LNCAP (cell line): ENCODE measurements around the gene MKX.

Experiments used
- TF ChIP-seq, protein P1 (sequence below): fragments of 450-650 bp; IDR thresholded peaks from 2 replicates; pipeline ENCODE4 v1.5.1; 2017; ENCODE audit warnings: mild to moderate bottlenecking

The MKX gene

DNA sequence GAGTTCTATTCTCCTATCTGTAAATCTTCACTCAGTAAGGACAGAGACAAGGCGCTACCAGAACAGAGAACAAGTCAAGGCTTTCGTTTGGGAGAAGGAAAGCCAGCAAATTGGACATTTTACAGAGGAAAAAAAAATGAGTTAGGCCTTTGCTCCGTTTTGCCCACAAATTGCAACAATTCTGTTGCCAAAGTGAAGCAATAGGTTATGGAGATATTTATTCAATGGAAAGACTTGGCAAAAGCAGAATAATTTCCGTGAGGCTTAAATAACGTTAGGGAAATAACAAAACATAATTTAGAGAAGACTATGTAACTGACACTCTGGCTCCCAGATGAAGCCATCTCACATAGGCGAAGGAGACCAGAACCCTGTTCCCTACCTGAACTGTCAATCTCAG, 67.5 kb downstream of the MKX start:
- TF ChIP-seq, protein P1, sequence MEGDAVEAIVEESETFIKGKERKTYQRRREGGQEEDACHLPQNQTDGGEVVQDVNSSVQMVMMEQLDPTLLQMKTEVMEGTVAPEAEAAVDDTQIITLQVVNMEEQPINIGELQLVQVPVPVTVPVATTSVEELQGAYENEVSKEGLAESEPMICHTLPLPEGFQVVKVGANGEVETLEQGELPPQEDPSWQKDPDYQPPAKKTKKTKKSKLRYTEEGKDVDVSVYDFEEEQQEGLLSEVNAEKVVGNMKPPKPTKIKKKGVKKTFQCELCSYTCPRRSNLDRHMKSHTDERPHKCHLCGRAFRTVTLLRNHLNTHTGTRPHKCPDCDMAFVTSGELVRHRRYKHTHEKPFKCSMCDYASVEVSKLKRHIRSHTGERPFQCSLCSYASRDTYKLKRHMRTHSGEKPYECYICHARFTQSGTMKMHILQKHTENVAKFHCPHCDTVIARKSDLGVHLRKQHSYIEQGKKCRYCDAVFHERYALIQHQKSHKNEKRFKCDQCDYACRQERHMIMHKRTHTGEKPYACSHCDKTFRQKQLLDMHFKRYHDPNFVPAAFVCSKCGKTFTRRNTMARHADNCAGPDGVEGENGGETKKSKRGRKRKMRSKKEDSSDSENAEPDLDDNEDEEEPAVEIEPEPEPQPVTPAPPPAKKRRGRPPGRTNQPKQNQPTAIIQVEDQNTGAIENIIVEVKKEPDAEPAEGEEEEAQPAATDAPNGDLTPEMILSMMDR: no peak

- TF ChIP-seq, protein P1: no peak
Measured at GRCh38 chr10:27673065-27673464, 72.6 kb downstream of the MKX start.

DNA sequence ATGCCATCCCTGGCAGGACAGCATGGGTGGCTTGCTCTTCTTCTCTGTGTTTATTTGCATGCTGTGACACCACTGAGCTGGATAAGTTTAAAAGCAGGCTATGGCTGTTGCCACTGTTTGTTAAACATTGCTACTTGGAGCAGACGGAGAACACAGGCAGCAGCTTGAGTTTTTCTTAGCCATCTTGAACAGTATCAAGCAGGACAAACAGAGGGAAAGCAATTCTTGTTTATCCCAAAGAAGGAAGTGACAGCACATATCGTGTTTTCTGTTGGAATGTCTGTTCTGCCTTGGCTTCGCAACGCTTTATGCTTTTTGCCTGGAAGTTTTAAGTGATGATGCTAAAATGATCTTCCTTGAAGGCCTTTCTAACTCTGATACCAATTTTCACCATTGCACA, 73.8 kb downstream of the MKX start:
- TF ChIP-seq, protein P1: no peak

- TF ChIP-seq, protein P1: no peak
Measured at GRCh38 chr10:27664461-27664860, 81.2 kb downstream of the MKX start.

- TF ChIP-seq, protein P1: no peak
Measured at GRCh38 chr10:27663621-27664020, 82.0 kb downstream of the MKX start.

GRCh38 chr10:27661514-27662286, 83.9 kb downstream of the MKX start:
- TF ChIP-seq, protein P1: no peak

- TF ChIP-seq, protein P1: no peak
Measured at GRCh38 chr10:27660711-27661110, 84.9 kb downstream of the MKX start.

DNA sequence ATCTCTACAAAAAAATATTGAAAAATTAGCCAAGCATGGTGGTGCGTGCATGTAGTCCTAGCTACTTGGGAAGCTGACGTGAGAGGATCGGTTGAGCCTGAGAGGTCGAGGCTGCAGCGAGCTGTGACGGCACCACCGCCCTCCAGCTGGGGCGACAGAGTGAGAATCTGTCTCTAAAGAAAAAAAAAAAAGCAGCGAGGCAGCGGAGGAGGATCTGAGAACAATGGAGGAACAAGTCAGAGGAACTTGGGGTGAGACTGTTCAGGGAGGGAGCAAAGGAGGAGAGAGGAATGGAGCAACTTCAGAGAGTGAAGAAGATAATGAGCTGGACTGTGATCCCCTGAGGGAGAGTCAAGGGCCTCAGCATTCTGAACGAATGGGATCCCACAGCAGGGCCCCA, 85.4 kb downstream of the MKX start:
- TF ChIP-seq, protein P1: no peak
